Mammary epithelial cell (primary cell): ENCODE measurements around the gene RPL39L.

ENCODE experiments used
- CTCF ChIP-seq, 2 donors: IDR thresholded peaks in 1 of 2; conservative IDR thresholded peaks in 1 of 2; 2 replicates each; pipeline ENCODE4 v1.5.1; 2011 to 2012; ENCODE audit warnings: inconsistent platforms in 2 of 2, low read length in 2 of 2, mild to moderate bottlenecking in 2 of 2, control low read depth in 1 of 2, low read depth in 1 of 2; ENCODE audit not compliant: insufficient read depth in 1 of 2; ENCODE audit errors: extremely low read depth in 1 of 2
- EZH2 ChIP-seq: IDR thresholded peaks from 2 replicates; pipeline ENCODE4 v1.6.1; 2012; ENCODE audit warnings: low read length, inconsistent platforms, borderline replicate concordance

- TF ChIP-seq CTCF (conservative IDR thresholded peaks at IDR 0.05 in 1 of 2, IDR thresholded peaks at IDR 0.05 in 1 of 2; ENCODE audit: extremely low read depth in 1 of 2, insufficient read depth in 1 of 2, low read depth in 1 of 2, low read length in 2 of 2), result no peak
- no peak for TF ChIP-seq EZH2
Observed at GRCh38 chr3:187084580-187084979, 54.7 kb downstream of the RPL39L start.
